ENCODE measurements around the gene FAM184B. TPM values are rescaled to one million over a fixed set of nuclear protein-coding genes. Genes with fewer than 3 reads are reported as not detected.

Gene FAM184B
- total RNA-seq, 1 donor from 2014 or later: not detected

- peak; percentile 70 for DNase-seq (ENCODE audit: low spot score)
These were observed 144.5 kb downstream of the FAM184B start for GRCh38 chr4:17636696-17637622.

GRCh38 chr4:17636341-17636695 lies 145.1 kb downstream of the FAM184B start:
- no peak for DNase-seq (ENCODE audit: low spot score)

- DNase-seq (ENCODE audit: low spot score): no peak
These were observed 146.4 kb downstream of the FAM184B start for GRCh38 chr4:17635056-17635455.

- no peak for DNase-seq (ENCODE audit: low spot score)
These were observed 147.8 kb downstream of the FAM184B start for GRCh38 chr4:17633600-17633999.

GRCh38 chr4:17630228-17630627 lies 151.2 kb downstream of the FAM184B start:
- no peak for DNase-seq (ENCODE audit: low spot score)

GRCh38 chr4:17624821-17625220 lies 156.6 kb downstream of the FAM184B start:
- no peak for DNase-seq (ENCODE audit: low spot score)

- DNase-seq (ENCODE audit: low spot score): no peak
These were observed 157.9 kb downstream of the FAM184B start for GRCh38 chr4:17623451-17624001.

- DNase-seq (ENCODE audit: low spot score): no peak
These were observed 161.9 kb downstream of the FAM184B start for GRCh38 chr4:17619416-17620105.

- DNase-seq (ENCODE audit: low spot score): no peak
These were observed 162.5 kb downstream of the FAM184B start for GRCh38 chr4:17618926-17619325.

- no peak for DNase-seq (ENCODE audit: low spot score)
These were observed 165.1 kb downstream of the FAM184B start for GRCh38 chr4:17616283-17616682.

GRCh38 chr4:17614416-17615299 lies 166.8 kb downstream of the FAM184B start, which contains the start of gene MED28:
Gene MED28, plus strand, starts transcription at chr4:17614641. Its CDS starts 14 bp downstream, at chr4:17614655.
- peak; percentile 98 for DNase-seq (ENCODE audit: low spot score)

GRCh38 chr4:17613761-17614415 lies 167.5 kb downstream of the FAM184B start:
- peak; percentile 21 for DNase-seq (ENCODE audit: low spot score)

GRCh38 chr4:17605236-17605635 lies 176.2 kb downstream of the FAM184B start:
- no peak for DNase-seq (ENCODE audit: low spot score)

- no peak for DNase-seq (ENCODE audit: low spot score)
These were observed 181.6 kb downstream of the FAM184B start for GRCh38 chr4:17599826-17600225.

- DNase-seq (ENCODE audit: low spot score): no peak
These were observed 183.9 kb downstream of the FAM184B start for GRCh38 chr4:17597517-17597916.

- DNase-seq (ENCODE audit: low spot score): no peak
These were observed 185.9 kb downstream of the FAM184B start for GRCh38 chr4:17595471-17596005.

- DNase-seq (ENCODE audit: low spot score): no peak
These were observed 192.1 kb downstream of the FAM184B start for GRCh38 chr4:17589355-17589754.

GRCh38 chr4:17587094-17587822 lies 194.2 kb downstream of the FAM184B start:
- no peak for DNase-seq (ENCODE audit: low spot score)

GRCh38 chr4:17584521-17585213 lies 196.8 kb downstream of the FAM184B start:
- no peak for DNase-seq (ENCODE audit: low spot score)
